GM23248 (cell line): ENCODE data around the gene HOXA9.

ENCODE experiments used
- EZH2 ChIP-seq: fragments of 200-600 bp; sonication (generic); IDR thresholded peaks from 2 replicates; pipeline ENCODE4 v1.6.1; 2018; ENCODE audit warnings: antibody characterized with exemption, mild to moderate bottlenecking; ENCODE audit not compliant: insufficient read depth, poor library complexity, severe bottlenecking
- EZH2phosphoT487 ChIP-seq: fragments of 200-600 bp; sonication (generic); IDR thresholded peaks from 2 replicates; pipeline ENCODE4 v1.6.1; 2018; ENCODE audit warnings: antibody characterized with exemption, moderate library complexity, mild to moderate bottlenecking, low read depth; ENCODE audit not compliant: insufficient read depth

- TF ChIP-seq EZH2 (no peak), EZH2phosphoT487 (no peak)
Observed at GRCh38 chr7:27182285-27182841, 17.0 kb upstream of the HOXA9 start.
